ENCODE data around the gene RUNX3.

GRCh38 chr1:24958766-24959622, 28.9 kb upstream of the RUNX3 start:
- TF ChIP-seq CTCF (IDR thresholded peaks at IDR 0.05), result no peak
- no peak for TF ChIP-seq POLR2A (IDR thresholded peaks at IDR 0.05)
- no peak for TF ChIP-seq POLR2AphosphoS5 (IDR thresholded peaks at IDR 0.05)
- TF ChIP-seq EP300 (IDR thresholded peaks at IDR 0.05), result no peak

All from sigmoid colon (tissue), 4 donors.